Chondrocyte (in vitro differentiated cells): Measurements from ENCODE around the gene DDX47. TPM values are rescaled to one million over a fixed set of nuclear protein-coding genes. Genes with fewer than 3 reads are reported as not detected.
A peak's percentile ranks its signal among the peaks of the same experiment; 100 is the strongest.
"Not testable (repeated sequence)": the region's sequence is repeated elsewhere in the genome, so short reads cannot be mapped to it uniquely, and the experiment has no call there.

ENCODE experiments used
- DNase-seq: peaks from one replicate; pipeline ENCODE4 v3.0.0; 2021; ENCODE audit warnings: mixed read lengths, low spot score
- H3K27ac Mint-ChIP-seq: one replicate; pipeline ENCODE4 v1.8.0; 2021; ENCODE audit warnings: mild to moderate bottlenecking, moderate library complexity, mixed read lengths; ENCODE audit not compliant: unreplicated experiment
- H3K27me3 Mint-ChIP-seq: 2 replicates; pipeline ENCODE4 v1.8.0; 2021; ENCODE audit warnings: low read depth, mixed read lengths
- H3K36me3 Mint-ChIP-seq: 2 replicates; pipeline ENCODE4 v1.8.0; 2021; ENCODE audit warnings: low read depth, mixed read lengths
- H3K4me1 Mint-ChIP-seq: 2 replicates; pipeline ENCODE4 v1.8.0; 2021; ENCODE audit warnings: low read depth, mild to moderate bottlenecking, mixed read lengths
- H3K4me3 Mint-ChIP-seq: one replicate; pipeline ENCODE4 v1.8.0; 2021; ENCODE audit warnings: mild to moderate bottlenecking, moderate library complexity, mixed read lengths; ENCODE audit not compliant: unreplicated experiment
- H3K9me3 Mint-ChIP-seq: 2 replicates; pipeline ENCODE4 v1.8.0; 2021; ENCODE audit warnings: low read depth, mixed read lengths
- CTCF ChIP-seq: fragments of 200-600 bp; sonication (generic); IDR thresholded peaks from 2 replicates; pipeline ENCODE4 v1.5.0; 2021; ENCODE audit warnings: antibody characterized with exemption, mild to moderate bottlenecking, moderate library complexity
- total RNA-seq: library from RNA; stranded (reverse); gene quantifications from 3 replicates; pipeline ENCODE4 v1.2.1, GENCODE V29; 2021

The DDX47 gene
- total RNA-seq, 1 donor from 2014 or later, result 39.3 TPM

- peak overlapping the region; percentile 45 for H3K27ac Mint-ChIP-seq
- peak; percentile 86 for TF ChIP-seq CTCF
- H3K4me1 Mint-ChIP-seq, result peaks cover 30% of the 10 kb centered on the region
- no peak for DNase-seq
- no peaks in the 10 kb centered on the region for H3K9me3 Mint-ChIP-seq
- H3K4me3 Mint-ChIP-seq, result no peak overlapping the region
- H3K36me3 Mint-ChIP-seq, result peaks cover 12% of the 10 kb centered on the region
- no peaks in the 10 kb centered on the region for H3K27me3 Mint-ChIP-seq
Measured at GRCh38 chr12:12837025-12837812, 24.1 kb downstream of the DDX47 start.

- peak overlapping the region; percentile 36 for H3K27ac Mint-ChIP-seq
- no peak overlapping the region for H3K4me3 Mint-ChIP-seq
- peaks cover 30% of the 10 kb centered on the region for H3K4me1 Mint-ChIP-seq
- TF ChIP-seq CTCF, result no peak
- no peaks in the 10 kb centered on the region for H3K9me3 Mint-ChIP-seq
- peaks cover 9% of the 10 kb centered on the region for H3K36me3 Mint-ChIP-seq
- no peaks in the 10 kb centered on the region for H3K27me3 Mint-ChIP-seq
- no peak for DNase-seq
Measured at GRCh38 chr12:12837813-12838153, 24.6 kb downstream of the DDX47 start.

- no peak for DNase-seq
- H3K27ac Mint-ChIP-seq, result peak overlapping the region; percentile 92
- H3K4me1 Mint-ChIP-seq, result peaks cover 30% of the 10 kb centered on the region
- no peaks in the 10 kb centered on the region for H3K36me3 Mint-ChIP-seq
- TF ChIP-seq CTCF, result no peak
- no peaks in the 10 kb centered on the region for H3K27me3 Mint-ChIP-seq
- H3K9me3 Mint-ChIP-seq, result no peaks in the 10 kb centered on the region
- no peak overlapping the region for H3K4me3 Mint-ChIP-seq
Measured at GRCh38 chr12:12839003-12839395, 25.9 kb downstream of the DDX47 start.

- Mint-ChIP-seq H3K4me1 (peaks cover 30% of the 10 kb centered on the region), H3K27ac (peak overlapping the region; percentile 92)
- not testable (repeated sequence) for H3K36me3 Mint-ChIP-seq, H3K27me3 Mint-ChIP-seq, H3K9me3 Mint-ChIP-seq, H3K4me3 Mint-ChIP-seq, DNase-seq
Measured at GRCh38 chr12:12839439-12839838, 26.3 kb downstream of the DDX47 start.

GRCh38 chr12:12839873-12840579 lies 26.9 kb downstream of the DDX47 start:
- H3K9me3 Mint-ChIP-seq, result no peaks in the 10 kb centered on the region
- DNase-seq, result no peak
- peak overlapping the region; percentile 92 for H3K27ac Mint-ChIP-seq
- TF ChIP-seq CTCF, result no peak
- H3K4me3 Mint-ChIP-seq, result no peak overlapping the region
- peaks cover 34% of the 10 kb centered on the region for H3K4me1 Mint-ChIP-seq
- H3K36me3 Mint-ChIP-seq, result no peaks in the 10 kb centered on the region
- H3K27me3 Mint-ChIP-seq, result no peaks in the 10 kb centered on the region
